Measurements from ENCODE around the gene TTC7B. TPM values are rescaled to one million over a fixed set of nuclear protein-coding genes. Genes with fewer than 3 reads are reported as not detected.
A peak's percentile ranks its signal among the peaks of the same experiment; 100 is the strongest.

Gene TTC7B
- total and polyA plus RNA-seq, 2 of the 13 experiments (the other 11 are each of a cell fraction or from before 2014, with no cell fraction given) = 1.3 to 3.2 TPM

- 0 out of 2 replicates have a peak, but pooled peaks have one; percentile 17 for TF ChIP-seq PATZ1 (CRISPR knock-in tag; IDR thresholded peaks at IDR 0.05)
- 0 out of 2 replicates have a peak, but pooled peaks have one; percentile 17 for TF ChIP-seq MAX (IDR thresholded peaks at IDR 0.05)
These were observed 299.0 kb downstream of the TTC7B start (continued) for GRCh38 chr14:90517076-90517841.

- Histone ChIP-seq H2AFZ (ENCODE audit: low read length) (no peak overlapping the region), H4K20me1 (ENCODE audit: insufficient read depth, low read length) (no peaks in the 10 kb centered on the region), H3K4me2 (ENCODE audit: low read depth, low read length) (peak overlapping the region; percentile 89), H3K9me3 (ENCODE audit: low read length) (no peaks in the 10 kb centered on the region), H3K36me3 (replicated peaks in 1 of 2; ENCODE audit: control insufficient read depth in 1 of 2, insufficient read depth in 2 of 2, low read length in 2 of 2) (no peaks in the 10 kb centered on the region), H3K27me3 (ENCODE audit: control insufficient read depth in 1 of 2, insufficient read depth in 2 of 2, low read length in 2 of 2) (no peaks in the 10 kb centered on the region), H3K27ac (ENCODE audit: extremely low read length, insufficient read depth, low read length) (peak overlapping the region; percentile 83), H3K4me1 (ENCODE audit: insufficient read depth, low read length) (peaks cover 94% of the 10 kb centered on the region), H3K9ac (ENCODE audit: insufficient read depth, low read depth, low read length) (no peak overlapping the region), H3K79me2 (ENCODE audit: insufficient read depth, low read length) (no peaks in the 10 kb centered on the region), H3K4me3 (replicated peaks in 1 of 3; ENCODE audit: insufficient read depth in 1 of 3, low read depth in 2 of 3, low read length in 3 of 3) (peak overlapping the region in 1 of 3 experiments; percentile 56; a peak in 2 of 6 replicates)
- in situ Hi-C loops (cut with HindIII; ENCODE audit: extremely low pct_ligation_motif_present, low pct_unique_long_range_greater_than_20kb) (loop anchor here (10.0 kb wide), 1 partner anchor 210 kb away; no protein-coding TSS in a partner anchor), intact Hi-C loops (cut with micrococcal nuclease; ENCODE audit: unreplicated experiment) (no loop called here)
- WGBS (ENCODE audit: low lambda C conversion rate) = 19% methylated on average over 4 of the region's 4 CpGs
- ChIA-PET POLR2A (interaction anchor here (1.4 to 3.5 kb wide), 2 partner anchors 13 to 132 kb away, joined by 4 to 60 read pairs; no protein-coding TSS in a partner anchor), CTCF (ENCODE audit: low intra/inter-chr PET ratio, low total read pairs) (no interaction called here)
- no peak for DNase-seq (ENCODE audit: low spot score)
- no peak for ATAC-seq
- TF ChIP-seq ZNF770 (CRISPR knock-in tag; IDR thresholded peaks at IDR 0.05) = peak; percentile 27; the same call in 1 of the 2 replicates
- TF ChIP-seq ZNF672 (CRISPR knock-in tag; IDR thresholded peaks at IDR 0.05) = no peak
- no peak for FAIRE-seq
- no TSS peak for BruUV-seq (replicated peaks)
These were observed 301.7 kb downstream of the TTC7B start for GRCh38 chr14:90514566-90514965.
